T1000 (cell line): ENCODE data around the gene RNF214.
"Not testable (repeated sequence)": the region's sequence is repeated elsewhere in the genome, so short reads cannot be mapped to it uniquely, and the experiment has no call there.

Source experiments
- DNase-seq: peaks from one replicate; lab custom pipeline; 2025; ENCODE audit warnings: mixed read lengths; lab: John Stamatoyannopoulos, UW

Gene RNF214

GRCh38 chr11:117315285-117316196, 83.1 kb downstream of the RNF214 start:
- DNase-seq: no peak

GRCh38 chr11:117316197-117316961, 83.9 kb downstream of the RNF214 start, which contains the start of gene BACE1:
Gene BACE1, minus strand, starts transcription at chr11:117316256. Its CDS starts 461 bp downstream, at chr11:117315795.
- peak; percentile 47 for DNase-seq

- no peak for DNase-seq
These were observed 86.3 kb downstream of the RNF214 start for GRCh38 chr11:117318738-117319137.

- DNase-seq: no peak
These were observed 86.9 kb downstream of the RNF214 start for GRCh38 chr11:117319214-117319840.

- DNase-seq: not testable (repeated sequence)
These were observed 94.7 kb downstream of the RNF214 start for GRCh38 chr11:117327255-117327566.

- DNase-seq: peak; percentile 89
These were observed 95.3 kb downstream of the RNF214 start, which contains the start of gene CEP164 for GRCh38 chr11:117327567-117328374. Gene CEP164, plus strand, starts transcription at chr11:117327854. Its CDS starts 10,733 bp downstream, at chr11:117338587.

- no peak for DNase-seq
These were observed 96.0 kb downstream of the RNF214 start for GRCh38 chr11:117328375-117329010.

GRCh38 chr11:117332843-117333242, 100.4 kb downstream of the RNF214 start:
- DNase-seq: no peak

- DNase-seq: no peak
These were observed 101.4 kb downstream of the RNF214 start for GRCh38 chr11:117333917-117334316.

- no peak for DNase-seq
These were observed 102.4 kb downstream of the RNF214 start for GRCh38 chr11:117334896-117335295.

GRCh38 chr11:117335399-117335798, 102.9 kb downstream of the RNF214 start:
- no peak for DNase-seq
